HepG2 (cell line): ENCODE measurements around the gene METTL13. TPM values are rescaled to one million over a fixed set of nuclear protein-coding genes. Genes with fewer than 3 reads are reported as not detected.

ENCODE experiments used
- ELF1 ChIP-seq: sonication (generic); formaldehyde crosslinking; IDR thresholded peaks from 2 replicates; pipeline ENCODE4 v1.4.0; 2020; ENCODE audit warnings: missing genetic modification reagents
- RXRB ChIP-seq: IDR thresholded peaks from 2 replicates; pipeline ENCODE4 v1.6.1; 2016; ENCODE audit warnings: borderline replicate concordance, missing genetic modification reagents, missing compliant biosample characterization
- SMARCE1 ChIP-seq: fragments of 450-650 bp; IDR thresholded peaks from 2 replicates; pipeline ENCODE4 v1.6.1; 2017; ENCODE audit warnings: borderline replicate concordance
- TBP ChIP-seq: sonication (generic); formaldehyde crosslinking; IDR thresholded peaks from 2 replicates; pipeline ENCODE4 v1.5.0; 2020; ENCODE audit warnings: missing genetic modification reagents
- TCF7 ChIP-seq: sonication (generic); IDR thresholded peaks from 2 replicates; pipeline ENCODE4 v1.6.1; 2016; ENCODE audit warnings: antibody characterized with exemption, low read depth
- YEATS2 ChIP-seq: sonication (generic); formaldehyde crosslinking; IDR thresholded peaks from 2 replicates; pipeline ENCODE4 v1.4.0; 2020; ENCODE audit warnings: missing genetic modification reagents, borderline replicate concordance
- ZBTB40 ChIP-seq, 2 experiments: fragments of 450-650 bp in 1 of 2; sonication (generic) in 1 of 2; formaldehyde crosslinking in 1 of 2; IDR thresholded peaks; 2 replicates each; pipeline versions ENCODE4 v1.6.1 to v1.8.0; 2016 to 2022; ENCODE audit warnings: antibody characterized with exemption in 1 of 2, mild to moderate bottlenecking in 1 of 2, missing genetic modification reagents in 1 of 2
- ZIK1 ChIP-seq: sonication (generic); formaldehyde crosslinking; IDR thresholded peaks from 2 replicates; pipeline ENCODE4 v1.5.0; 2020; ENCODE audit warnings: mild to moderate bottlenecking, low read depth, missing genetic modification reagents, borderline replicate concordance
- ZNF10 ChIP-seq: sonication (generic); formaldehyde crosslinking; IDR thresholded peaks from 2 replicates; pipeline ENCODE4 v1.4.0; 2020; ENCODE audit warnings: mild to moderate bottlenecking, low read depth, missing genetic modification reagents, borderline replicate concordance
- ZNF570 ChIP-seq: sonication (generic); formaldehyde crosslinking; IDR thresholded peaks from 2 replicates; pipeline ENCODE4 v1.4.0; 2020; ENCODE audit warnings: mild to moderate bottlenecking, missing genetic modification reagents, borderline replicate concordance
- ZNF841 ChIP-seq: sonication (generic); formaldehyde crosslinking; IDR thresholded peaks from 2 replicates; pipeline ENCODE4 v1.8.1; 2023; ENCODE audit warnings: missing genetic modification reagents, borderline replicate concordance
- polyA plus RNA-seq, 8 experiments: library from polyadenylated mRNA; depleted of rRNA in 3 of 8; stranded (reverse) in 7 of 8; unstranded in 1 of 8; fragments of >200 nt; fragmentation: Illumina TruSeq in 4 of 8; extraction: Trizol in 4 of 8; gene quantifications; 2 replicates each; pipeline versions ENCODE4 v1.2.1 to v1.2.3, GENCODE V29; 2011 to 2016; ENCODE audit warnings: low read depth in 4 of 8, missing spikeins in 1 of 8, mixed read lengths in 1 of 8; ENCODE audit not compliant: insufficient read depth in 1 of 8
- total RNA-seq, 5 experiments: library from RNA; depleted of rRNA; stranded (reverse); fragments of >200 nt; fragmentation: Illumina TruSeq; extraction: Trizol; gene quantifications; 2 replicates each; pipeline ENCODE4 v1.2.3, GENCODE V29; 2016; ENCODE audit warnings: low read depth in 1 of 5
- TF ChIP-seq, protein P1 (sequence below): sonication (generic); formaldehyde crosslinking; conservative IDR thresholded peaks from 2 replicates; pipeline ENCODE4 v1.4.0; 2020; ENCODE audit warnings: missing genetic modification reagents
- TF ChIP-seq, protein P2 (sequence below): sonication (generic); formaldehyde crosslinking; IDR thresholded peaks from 2 replicates; pipeline ENCODE4 v1.5.1; 2020; ENCODE audit warnings: mild to moderate bottlenecking, missing genetic modification reagents, borderline replicate concordance
- TF ChIP-seq, protein P3 (sequence below): sonication (generic); formaldehyde crosslinking; IDR thresholded peaks from 2 replicates; pipeline ENCODE4 v1.8.0; 2022; ENCODE audit warnings: mild to moderate bottlenecking, missing genetic modification reagents

The METTL13 gene
- total and polyA plus RNA-seq, 2 of the 13 experiments (the other 11 are each of a cell fraction or from before 2014, with no cell fraction given) = 18.6 to 22.8 TPM

DNA sequence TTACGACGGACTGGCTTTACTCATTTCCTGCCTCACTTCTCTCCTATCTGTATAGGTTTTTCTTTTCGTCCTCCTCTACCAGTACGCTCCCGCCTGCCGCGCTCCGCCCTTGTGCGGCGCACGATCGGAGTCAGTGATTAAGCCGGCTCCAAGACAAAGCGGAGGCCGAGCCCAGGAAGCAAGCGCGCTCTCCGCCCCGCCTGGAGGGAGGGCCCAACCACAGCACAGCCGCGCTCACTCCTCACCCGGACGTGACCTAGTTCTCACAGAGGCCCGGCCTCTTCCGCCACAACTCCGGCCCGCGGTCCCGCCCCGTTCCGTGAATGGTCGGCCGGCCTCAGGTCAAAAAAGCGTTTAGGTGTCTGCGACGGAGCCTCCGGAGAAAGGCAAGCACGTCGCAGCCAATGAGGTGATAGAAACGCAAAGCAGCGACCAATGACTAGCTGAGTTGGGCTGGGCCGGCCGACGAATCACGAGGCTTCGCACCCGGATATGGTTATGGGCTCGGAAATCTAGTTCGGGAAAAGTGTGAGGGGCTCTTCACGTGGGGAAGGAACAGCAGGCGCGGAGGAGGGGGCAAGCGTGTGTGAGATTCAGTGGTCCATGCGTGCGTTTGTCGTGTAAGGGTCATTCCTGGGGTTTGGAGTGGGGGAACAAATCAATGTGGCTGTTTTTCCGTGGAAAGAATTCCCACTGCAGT is at the start of gene METTL13 (continued):
- no peak for TF ChIP-seq ZNF10 (CRISPR knock-in tag)
- TF ChIP-seq SMARCE1 = no peak
- TF ChIP-seq RXRB = no peak; the same call in 1 of the 2 replicates
- no peak for TF ChIP-seq TBP (CRISPR knock-in tag)
- no peak for TF ChIP-seq ZIK1
- TF ChIP-seq TCF7 = no peak
- TF ChIP-seq YEATS2 (CRISPR knock-in tag) = peak; percentile 91; the same call in 1 of the 2 replicates
- TF ChIP-seq, protein P1, sequence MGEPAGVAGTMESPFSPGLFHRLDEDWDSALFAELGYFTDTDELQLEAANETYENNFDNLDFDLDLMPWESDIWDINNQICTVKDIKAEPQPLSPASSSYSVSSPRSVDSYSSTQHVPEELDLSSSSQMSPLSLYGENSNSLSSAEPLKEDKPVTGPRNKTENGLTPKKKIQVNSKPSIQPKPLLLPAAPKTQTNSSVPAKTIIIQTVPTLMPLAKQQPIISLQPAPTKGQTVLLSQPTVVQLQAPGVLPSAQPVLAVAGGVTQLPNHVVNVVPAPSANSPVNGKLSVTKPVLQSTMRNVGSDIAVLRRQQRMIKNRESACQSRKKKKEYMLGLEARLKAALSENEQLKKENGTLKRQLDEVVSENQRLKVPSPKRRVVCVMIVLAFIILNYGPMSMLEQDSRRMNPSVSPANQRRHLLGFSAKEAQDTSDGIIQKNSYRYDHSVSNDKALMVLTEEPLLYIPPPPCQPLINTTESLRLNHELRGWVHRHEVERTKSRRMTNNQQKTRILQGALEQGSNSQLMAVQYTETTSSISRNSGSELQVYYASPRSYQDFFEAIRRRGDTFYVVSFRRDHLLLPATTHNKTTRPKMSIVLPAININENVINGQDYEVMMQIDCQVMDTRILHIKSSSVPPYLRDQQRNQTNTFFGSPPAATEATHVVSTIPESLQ (CRISPR knock-in tag) = no peak
- TF ChIP-seq, protein P2, sequence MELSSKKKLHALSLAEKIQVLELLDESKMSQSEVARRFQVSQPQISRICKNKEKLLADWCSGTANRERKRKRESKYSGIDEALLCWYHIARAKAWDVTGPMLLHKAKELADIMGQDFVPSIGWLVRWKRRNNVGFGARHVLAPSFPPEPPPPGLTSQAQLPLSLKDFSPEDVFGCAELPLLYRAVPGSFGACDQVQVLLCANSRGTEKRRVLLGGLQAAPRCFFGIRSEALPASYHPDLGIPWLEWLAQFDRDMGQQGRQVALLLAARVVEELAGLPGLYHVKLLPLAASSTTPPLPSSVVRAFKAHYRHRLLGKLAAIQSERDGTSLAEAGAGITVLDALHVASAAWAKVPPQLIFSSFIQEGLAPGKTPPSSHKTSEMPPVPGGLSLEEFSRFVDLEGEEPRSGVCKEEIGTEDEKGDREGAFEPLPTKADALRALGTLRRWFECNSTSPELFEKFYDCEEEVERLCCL (CRISPR knock-in tag) = no peak
- TF ChIP-seq ZNF841 (CRISPR knock-in tag) = no peak
- TF ChIP-seq, protein P3, sequence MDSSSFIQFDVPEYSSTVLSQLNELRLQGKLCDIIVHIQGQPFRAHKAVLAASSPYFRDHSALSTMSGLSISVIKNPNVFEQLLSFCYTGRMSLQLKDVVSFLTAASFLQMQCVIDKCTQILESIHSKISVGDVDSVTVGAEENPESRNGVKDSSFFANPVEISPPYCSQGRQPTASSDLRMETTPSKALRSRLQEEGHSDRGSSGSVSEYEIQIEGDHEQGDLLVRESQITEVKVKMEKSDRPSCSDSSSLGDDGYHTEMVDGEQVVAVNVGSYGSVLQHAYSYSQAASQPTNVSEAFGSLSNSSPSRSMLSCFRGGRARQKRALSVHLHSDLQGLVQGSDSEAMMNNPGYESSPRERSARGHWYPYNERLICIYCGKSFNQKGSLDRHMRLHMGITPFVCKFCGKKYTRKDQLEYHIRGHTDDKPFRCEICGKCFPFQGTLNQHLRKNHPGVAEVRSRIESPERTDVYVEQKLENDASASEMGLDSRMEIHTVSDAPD = no peak; the same call in 1 of the 2 replicates
- TF ChIP-seq ELF1 = peak; percentile 96
- TF ChIP-seq ZNF570 (CRISPR knock-in tag) = no peak
- no peak for TF ChIP-seq ZBTB40 (IDR thresholded peaks at IDR 0.05)
- TF ChIP-seq ZBTB40 (CRISPR knock-in tag; IDR thresholded peaks at IDR 0.05) = peak; percentile 69
